Measurements from ENCODE around the gene G0S2.
A peak's percentile ranks its signal among the peaks of the same experiment; 100 is the strongest.

DNA sequence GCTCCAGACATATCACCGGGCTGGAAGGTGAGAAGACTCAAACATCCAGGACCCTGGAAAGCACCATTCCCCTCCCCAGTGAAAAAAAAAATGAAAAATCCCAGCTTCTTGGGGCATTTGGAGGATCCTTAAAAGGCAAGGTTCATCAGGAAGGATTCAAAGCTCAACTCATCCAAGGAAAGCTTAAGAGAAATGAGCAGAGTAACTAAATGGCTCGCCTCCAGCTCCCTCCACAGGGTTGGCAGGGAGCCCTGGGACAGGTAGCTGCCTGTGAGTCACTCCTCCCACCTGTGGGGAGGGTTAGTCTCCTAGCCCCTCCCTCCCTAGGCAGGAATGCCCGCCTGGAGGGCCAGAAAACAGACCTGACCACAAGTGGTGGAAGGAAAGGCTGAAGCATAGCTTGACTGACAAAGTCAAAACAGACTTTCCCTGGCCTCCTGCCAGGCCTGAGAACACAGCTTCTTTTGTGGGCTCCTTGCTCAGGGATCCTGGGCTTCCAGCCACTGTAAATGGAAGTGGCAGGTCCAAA lies 22.3 kb upstream of the G0S2 start:
- TF ChIP-seq CHD2 (IDR thresholded peaks at IDR 0.05; ENCODE audit: low read depth, low read length) (no peak), SP1 (CRISPR knock-in tag; IDR thresholded peaks at IDR 0.05) (no peak), FOXO4 (CRISPR knock-in tag; IDR thresholded peaks at IDR 0.05) (no peak), ZNF165 (CRISPR knock-in tag; IDR thresholded peaks at IDR 0.05; ENCODE audit: borderline replicate concordance) (no peak), CTBP1 (IDR thresholded peaks at IDR 0.05; ENCODE audit: borderline replicate concordance) (peak; percentile 39; the same call in 1 of the 2 replicates), PKNOX1 (IDR thresholded peaks at IDR 0.05) (peak; percentile 42)
- TF ChIP-seq, protein P1, sequence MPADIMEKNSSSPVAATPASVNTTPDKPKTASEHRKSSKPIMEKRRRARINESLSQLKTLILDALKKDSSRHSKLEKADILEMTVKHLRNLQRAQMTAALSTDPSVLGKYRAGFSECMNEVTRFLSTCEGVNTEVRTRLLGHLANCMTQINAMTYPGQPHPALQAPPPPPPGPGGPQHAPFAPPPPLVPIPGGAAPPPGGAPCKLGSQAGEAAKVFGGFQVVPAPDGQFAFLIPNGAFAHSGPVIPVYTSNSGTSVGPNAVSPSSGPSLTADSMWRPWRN (IDR thresholded peaks at IDR 0.05; ENCODE audit: low read depth): no peak
- TF ChIP-seq, protein P2, sequence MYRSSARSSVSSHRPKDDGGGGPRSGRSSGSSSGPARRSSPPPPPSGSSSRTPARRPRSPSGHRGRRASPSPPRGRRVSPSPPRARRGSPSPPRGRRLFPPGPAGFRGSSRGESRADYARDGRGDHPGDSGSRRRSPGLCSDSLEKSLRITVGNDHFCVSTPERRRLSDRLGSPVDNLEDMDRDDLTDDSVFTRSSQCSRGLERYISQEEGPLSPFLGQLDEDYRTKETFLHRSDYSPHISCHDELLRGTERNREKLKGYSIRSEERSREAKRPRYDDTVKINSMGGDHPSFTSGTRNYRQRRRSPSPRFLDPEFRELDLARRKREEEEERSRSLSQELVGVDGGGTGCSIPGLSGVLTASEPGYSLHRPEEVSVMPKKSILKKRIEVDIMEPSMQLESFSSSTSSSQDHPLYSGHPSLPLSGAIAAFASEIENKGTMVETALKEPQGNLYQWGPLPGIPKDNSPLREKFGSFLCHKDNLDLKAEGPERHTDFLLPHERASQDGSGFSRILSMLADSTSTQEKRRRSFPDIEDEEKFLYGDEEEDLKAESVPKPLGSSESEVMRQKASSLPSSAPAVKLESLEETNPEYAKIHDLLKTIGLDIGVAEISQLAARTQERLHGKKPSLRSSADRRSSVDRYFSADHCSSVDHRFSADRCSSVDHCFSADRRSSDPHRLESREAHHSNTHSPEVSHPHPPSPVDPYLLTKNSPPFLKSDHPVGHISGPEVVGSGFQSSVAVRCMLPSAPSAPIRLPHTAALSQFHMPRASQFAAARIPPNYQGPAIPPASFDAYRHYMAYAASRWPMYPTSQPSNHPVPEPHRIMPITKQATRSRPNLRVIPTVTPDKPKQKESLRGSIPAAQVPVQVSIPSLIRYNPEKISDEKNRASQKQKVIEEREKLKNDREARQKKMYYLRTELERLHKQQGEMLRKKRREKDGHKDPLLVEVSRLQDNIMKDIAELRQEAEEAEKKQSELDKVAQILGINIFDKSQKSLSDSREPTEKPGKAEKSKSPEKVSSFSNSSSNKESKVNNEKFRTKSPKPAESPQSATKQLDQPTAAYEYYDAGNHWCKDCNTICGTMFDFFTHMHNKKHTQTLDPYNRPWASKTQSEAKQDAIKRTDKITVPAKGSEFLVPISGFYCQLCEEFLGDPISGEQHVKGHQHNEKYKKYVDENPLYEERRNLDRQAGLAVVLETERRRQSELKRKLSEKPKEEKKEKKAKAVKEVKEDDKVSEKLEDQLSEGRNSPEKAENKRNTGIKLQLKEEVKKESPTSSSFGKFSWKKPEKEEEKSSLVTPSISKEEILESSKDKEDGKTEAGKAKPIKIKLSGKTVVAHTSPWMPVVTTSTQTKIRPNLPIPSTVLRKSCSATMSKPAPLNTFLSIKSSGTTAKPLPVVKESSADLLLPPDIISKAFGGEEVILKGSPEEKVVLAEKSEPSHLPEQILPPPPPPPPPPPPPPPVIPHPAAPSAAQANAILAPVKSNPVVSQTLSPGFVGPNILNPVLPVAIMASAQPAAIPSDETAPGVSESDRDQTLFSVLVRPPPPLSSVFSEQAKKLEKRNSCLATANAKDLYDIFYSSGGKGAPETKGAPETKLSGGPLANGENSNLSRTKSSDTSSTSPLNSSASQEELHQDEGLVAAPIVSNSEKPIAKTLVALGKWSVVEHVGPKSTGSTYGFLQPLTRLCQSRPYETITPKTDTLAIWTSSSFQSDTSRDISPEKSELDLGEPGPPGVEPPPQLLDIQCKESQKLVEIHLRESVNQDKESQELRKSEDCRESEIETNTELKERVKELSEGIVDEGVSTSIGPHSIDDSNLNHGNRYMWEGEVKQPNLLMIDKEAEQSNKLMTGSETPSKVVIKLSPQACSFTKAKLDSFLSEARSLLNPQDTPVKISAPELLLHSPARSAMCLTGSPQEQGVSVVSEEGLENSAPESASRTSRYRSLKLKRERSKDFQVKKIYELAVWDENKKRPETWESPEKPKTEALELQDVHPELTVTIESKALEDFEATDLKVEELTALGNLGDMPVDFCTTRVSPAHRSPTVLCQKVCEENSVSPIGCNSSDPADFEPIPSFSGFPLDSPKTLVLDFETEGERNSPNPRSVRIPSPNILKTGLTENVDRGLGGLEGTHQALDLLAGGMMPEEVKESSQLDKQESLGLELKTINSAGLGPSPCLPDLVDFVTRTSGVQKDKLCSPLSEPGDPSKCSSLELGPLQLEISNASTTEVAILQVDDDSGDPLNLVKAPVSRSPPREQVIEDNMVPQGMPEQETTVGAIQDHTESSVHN (IDR thresholded peaks at IDR 0.05; ENCODE audit: borderline replicate concordance in 1 of 2, low read depth in 1 of 2): no peak

All from K562 (cell line).